NOMO-1 treated with DMSO at 0.1 percent for 48 hours (cell line): Measurements from ENCODE around the gene PMF1.

Experiments used
- DNase-seq: peaks from one replicate; lab custom pipeline; 2025; ENCODE audit not compliant: unreplicated experiment; lab: John Stamatoyannopoulos, UW

PMF1 gene

DNA sequence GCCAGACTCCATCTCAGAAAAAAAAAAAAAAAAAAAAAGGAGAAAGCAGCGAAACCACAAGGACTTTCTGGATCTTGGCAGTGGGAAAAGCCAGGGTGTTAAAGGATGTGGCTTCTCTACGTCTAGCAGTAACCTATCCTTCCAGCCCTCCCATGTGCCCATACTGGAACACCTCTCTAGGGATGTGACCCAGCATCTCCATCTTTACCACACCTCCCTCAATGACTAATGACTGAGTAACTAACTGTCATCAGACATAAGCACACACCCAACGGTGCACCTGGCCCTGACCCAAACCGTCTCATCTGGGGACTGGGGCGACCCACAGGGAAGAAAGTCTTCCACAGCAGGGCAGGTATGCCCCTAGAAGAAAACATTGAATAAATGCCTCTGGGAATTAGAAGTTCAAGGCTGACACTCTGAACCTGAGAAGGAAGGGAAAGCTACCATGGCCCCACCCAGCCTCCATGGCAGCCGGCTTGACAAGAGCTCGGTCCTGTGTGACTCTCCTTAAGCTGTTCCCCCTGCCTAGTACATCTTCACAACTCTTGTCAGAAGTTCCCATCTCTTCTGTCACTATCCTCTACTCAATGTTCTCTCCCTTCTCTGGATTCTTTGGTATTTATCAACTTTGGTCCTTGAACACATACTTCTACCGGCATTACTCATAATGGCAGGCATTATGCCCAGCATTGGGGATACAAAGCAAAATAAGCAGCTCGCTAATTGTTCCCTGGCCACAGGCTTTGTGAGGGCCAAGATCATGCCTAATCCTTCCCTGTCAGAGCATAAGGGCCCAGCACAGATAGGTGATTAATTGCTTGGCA, 49.9 kb downstream of the PMF1 start:
- DNase-seq, result no peak

DNA sequence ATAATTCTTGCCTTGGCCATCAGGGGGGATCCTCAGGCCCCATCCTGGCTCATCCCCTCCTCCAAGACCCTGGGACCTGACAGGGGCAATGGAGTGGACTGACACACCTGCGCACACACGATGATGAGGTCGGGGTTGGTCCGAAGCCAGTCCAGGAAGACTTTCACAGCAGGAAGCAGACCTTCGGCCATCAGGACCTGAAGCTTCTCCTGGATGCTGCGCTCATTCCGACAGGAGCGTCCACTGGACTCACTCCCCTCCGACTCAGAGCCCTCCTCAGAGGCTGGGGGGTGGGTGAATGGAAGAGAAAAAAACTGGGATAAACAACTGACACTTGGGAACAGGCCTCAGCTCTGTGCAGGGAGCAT, 50.5 kb downstream of the PMF1 start:
- no peak for DNase-seq

DNA sequence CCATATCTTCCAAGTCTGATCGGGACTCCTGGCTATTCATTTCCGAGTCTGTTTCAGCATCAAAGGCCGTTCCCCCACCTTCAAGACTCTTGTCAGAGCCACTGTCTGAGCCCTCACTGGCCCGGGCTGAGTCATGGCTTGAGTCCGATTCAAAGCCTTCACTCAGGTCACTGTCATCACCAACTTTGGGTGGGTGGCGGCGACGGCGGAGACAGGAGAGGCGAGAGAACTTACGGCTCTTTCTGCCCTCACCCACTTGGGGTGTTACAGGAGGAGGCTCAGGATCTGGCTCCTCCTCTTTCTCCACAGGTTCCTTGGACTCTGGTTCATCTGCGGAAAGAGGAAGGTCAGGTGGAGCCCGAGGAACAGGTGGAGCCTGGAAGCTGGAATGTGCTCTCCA, 53.2 kb downstream of the PMF1 start:
- DNase-seq, result no peak

DNA sequence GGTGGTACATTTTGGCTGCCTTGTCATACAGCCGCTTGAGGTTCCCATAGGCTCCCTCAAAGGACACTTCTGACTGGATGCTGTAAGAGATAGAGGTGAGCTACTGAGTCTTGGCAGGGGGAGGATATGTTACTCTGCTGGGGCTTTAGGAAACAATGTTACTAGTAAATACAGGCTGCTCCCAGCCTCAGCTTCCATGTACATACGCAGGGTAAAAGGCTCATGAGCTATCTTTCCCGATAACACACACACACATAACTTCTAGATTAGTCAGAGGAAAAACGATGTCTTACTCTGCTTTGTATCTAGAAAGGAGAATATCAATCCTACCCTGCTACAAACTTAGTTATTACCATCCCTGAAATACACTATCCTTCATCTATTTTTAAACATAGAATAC, 55.5 kb downstream of the PMF1 start:
- DNase-seq, result no peak

DNA sequence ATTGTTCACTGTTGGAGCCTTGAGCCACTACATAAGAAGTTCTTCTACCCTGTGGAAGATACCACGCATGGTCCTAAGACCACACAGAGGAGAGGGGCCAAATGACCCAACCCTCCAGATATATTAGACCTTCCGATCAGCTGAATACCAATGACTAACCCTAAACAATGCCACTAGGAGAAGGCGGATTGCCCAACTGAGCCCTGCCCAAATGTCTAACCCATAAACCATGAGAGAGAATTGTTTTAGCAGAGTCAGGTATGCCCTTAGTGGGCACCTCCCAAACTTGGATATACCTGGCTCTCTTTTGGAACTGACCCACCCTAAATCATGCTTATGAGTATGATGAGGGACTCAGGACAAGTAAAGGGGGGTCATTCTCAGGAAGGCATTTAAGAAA, 57.5 kb downstream of the PMF1 start:
- DNase-seq, result no peak

DNA sequence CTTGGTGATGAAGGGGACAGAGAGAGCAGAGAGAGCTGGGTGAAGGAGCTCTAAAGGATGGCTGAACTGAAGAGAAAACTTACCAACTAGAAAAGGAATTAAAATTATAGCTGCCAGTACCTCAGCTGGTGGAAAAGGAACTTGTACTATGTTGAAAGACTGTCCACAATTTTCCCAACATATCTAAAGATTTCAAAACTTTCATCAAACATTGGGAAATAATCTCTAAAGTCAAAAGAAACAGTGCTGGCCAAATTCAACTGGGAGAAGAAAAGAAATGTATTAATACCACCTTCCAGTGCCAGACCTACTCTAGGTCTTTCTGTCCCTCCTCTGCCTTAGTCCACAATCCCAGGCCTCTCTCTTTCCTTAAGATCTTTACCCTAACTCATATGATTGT, 63.7 kb downstream of the PMF1 start:
- peak; percentile 77 for DNase-seq

DNA sequence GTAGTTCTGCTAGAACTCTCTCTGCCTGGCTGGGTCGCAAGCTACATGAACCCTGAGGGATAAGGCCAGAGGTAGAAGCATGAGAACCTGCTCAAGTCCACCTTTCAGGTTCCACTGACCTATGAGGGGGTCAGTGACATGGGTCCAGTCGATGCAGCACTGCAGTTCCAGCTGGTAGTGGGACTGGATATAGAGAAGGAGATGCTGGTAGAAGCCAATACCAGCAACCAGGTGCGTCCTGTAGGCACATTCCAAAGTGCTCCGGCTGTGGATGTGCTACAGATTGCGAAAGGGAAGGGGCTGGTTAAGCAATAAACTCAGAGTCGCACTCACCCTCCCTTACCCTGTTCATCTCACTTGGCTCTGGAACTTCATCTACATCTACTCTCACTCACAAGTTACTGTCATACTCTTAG, 64.2 kb downstream of the PMF1 start:
- peak; percentile 61 for DNase-seq

DNA sequence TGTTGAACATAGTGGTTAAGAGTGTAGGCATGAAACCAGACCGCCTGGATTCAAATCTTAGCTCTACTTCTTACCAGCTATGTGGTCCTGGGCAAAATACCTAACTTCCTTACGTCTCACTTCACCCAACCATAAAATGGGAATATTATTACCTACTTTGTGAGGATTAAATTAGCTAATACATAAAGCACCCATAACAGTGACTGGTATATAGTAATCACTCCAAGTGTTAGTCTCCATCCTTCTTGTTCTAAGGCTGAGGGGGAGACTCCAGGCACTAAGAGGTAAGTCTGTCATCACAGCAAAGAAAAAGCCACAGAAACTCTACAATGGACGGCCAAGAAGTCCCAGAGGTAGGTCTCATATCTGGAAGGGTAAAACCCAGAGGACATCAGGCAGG, 67.0 kb downstream of the PMF1 start:
- DNase-seq, result no peak

DNA sequence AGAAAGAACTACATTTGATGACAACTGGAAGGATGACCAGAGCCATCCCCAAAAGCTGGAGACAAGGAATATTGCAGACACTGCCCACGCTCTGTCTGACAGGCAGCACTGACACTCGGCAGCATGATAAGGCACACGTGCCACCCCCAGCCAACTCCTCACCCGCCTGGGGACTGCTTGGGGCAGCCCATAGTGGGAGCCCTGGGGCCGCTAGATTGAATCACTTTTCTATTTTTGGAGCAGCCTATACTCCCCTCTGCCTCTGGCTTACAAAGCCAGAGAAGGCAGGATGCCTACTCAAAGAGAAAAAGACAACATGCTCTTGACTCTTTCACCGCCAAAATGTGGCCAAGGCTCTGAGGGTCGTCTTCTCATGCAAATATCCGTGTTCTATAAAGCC, 68.5 kb downstream of the PMF1 start:
- DNase-seq, result peak; percentile 44

DNA sequence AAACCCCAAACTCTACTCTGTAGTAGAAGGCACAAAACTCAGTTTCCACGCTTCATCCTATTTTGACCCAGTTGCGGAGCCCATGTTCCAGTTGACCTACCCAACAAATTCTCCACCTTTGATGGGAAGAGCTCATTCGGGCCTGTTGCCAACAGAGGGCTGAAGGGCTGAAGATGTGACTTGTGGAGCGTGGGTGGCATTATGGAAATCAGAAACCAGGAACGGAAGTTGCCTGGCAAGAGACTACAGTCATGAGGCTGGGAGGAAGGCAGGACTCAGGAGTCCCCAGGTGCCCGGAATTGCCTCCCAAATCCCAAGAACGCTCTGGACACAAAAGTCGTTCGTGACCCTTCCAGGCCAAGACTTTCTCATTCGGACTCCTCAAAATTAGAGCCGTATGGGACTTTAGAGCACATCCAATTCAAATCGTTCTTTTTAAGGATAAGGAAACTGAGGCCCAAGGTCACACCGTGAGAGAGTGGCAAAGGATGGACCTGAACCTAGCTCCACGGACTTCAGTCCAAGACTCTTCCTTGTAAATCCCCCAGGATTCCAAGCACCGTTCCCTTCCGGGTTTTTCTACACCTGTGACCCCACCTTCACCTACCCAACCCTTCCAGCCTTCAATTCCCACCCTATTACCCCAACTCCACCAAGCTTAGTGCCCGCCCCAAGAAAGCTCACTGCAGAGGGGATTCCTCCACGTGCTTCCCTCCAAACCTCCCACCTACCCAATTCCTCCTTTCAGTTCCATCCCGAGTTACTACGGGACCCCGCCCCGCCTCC, 69.1 kb downstream of the PMF1 start:
- DNase-seq, result peak; percentile 4

DNA sequence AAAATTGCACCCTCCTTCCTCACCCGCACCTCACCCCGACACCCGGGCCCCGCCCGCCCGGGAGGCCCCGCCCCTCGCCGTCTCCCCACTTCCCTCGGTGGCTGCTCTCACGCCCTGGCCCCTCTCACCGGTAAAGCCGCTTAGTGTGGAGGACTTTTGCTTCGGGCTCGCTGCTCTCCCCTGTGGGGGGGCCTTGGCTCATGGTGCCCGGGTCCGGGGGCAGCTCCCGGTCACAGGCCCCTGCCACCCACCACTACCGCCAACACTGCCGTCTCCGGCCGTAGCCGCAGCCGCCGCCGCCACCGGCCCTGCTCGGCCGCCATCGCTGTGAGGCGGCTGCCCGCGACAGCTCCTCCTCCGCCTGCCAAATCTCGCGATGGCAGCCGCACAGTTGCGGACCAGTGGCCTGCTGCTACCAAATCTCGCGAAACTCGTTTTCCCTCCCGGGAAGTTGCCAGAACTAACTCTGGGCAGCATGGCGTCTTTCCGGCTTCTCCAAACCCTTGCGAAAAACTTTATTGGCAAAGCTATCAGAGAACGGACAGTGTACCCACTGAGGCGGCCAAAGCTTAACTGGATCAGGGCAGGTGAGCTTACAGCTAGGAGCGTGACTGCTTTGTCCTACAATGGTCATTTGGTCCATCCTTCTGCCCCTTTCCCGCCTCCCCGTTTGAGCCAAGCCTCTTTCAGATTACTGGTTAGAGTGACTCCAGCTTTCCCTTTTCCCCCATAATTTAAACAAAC, 69.8 kb downstream of the PMF1 start, which contains the start of gene SMG5:
Gene SMG5, minus strand, starts transcription at position 347 of the 744 bp plus-strand sequence. Its CDS starts 145 bp downstream, at position 202.
- peak; percentile 96 for DNase-seq

DNA sequence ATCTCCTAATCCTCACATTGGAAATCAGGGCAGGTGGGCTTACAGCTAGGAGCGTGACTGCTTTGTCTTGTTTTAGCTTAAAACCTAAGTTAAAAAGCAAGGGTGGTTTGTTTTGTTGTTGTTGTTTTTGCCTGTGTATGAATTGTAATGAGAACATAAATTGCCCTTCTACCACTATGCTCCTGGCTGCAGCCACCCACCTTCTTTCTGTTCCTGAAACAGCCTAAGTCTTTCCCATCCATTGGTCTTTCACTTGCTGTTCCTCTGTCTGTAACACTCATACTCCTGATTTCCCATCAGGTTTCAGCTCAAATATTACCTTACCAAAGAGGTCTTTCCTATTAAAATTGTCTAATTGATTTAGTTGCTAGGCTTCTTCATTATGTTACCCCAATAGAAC, 70.7 kb downstream of the PMF1 start:
- DNase-seq, result no peak

DNA sequence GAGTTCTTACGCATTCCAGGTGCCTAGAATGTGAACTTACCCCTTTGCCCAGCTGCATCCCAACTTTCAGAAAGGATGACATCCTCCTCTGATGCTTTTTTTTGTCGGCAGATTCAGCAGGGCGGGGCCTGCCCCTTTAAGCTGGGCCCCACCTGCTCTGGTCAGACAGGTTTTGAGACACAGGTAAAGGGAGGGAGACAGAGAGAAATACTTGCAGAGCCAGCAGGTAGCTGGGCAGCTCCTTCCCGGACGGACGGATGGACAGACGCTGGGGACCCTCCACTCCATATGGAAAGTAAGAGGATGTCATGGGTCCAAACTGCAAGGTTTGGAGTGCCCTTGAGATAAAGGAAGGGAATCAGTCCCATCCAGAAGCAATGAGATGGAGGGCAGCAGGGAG, 71.3 kb downstream of the PMF1 start, which contains the start of gene TMEM79:
Gene TMEM79, plus strand, starts transcription at position 214 of the 400 bp plus-strand sequence. CDS start 902 bp downstream, outside the sequence.
- DNase-seq, result no peak

DNA sequence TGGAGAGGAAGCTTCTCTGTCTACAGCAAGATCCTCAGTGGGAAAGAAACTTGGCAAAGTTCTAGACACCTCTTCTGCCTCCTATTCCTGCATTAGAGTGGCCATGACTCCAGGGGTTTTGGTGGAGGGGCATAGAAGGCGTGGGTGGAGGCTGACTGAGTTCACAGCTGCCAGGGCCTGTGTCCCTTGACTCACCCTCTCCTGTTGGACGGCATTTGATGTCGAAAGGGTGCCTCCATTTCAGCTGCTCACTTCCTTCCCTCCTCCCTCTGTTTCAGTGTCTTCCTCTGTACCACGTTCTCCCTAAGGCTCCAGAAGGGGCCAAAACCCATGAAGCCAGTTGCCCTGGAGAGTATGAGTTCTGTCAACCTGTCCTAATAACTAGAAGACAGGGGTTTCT, 72.0 kb downstream of the PMF1 start:
- DNase-seq, result no peak

DNA sequence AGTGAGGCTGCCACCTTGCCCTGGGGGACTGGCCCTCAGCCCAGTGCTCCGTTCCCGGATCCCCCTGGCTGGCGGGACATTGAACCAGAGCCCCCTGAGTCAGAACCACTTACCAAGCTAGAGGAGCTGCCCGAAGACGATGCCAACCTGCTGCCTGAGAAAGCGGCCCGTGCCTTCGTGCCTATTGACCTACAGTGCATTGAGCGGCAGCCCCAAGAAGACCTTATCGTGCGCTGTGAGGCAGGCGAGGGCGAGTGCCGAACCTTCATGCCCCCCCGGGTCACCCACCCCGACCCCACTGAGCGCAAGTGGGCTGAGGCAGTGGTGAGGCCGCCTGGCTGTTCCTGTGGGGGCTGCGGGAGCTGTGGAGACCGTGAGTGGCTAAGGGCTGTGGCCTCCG, 72.6 kb downstream of the PMF1 start:
- DNase-seq, result no peak

DNA sequence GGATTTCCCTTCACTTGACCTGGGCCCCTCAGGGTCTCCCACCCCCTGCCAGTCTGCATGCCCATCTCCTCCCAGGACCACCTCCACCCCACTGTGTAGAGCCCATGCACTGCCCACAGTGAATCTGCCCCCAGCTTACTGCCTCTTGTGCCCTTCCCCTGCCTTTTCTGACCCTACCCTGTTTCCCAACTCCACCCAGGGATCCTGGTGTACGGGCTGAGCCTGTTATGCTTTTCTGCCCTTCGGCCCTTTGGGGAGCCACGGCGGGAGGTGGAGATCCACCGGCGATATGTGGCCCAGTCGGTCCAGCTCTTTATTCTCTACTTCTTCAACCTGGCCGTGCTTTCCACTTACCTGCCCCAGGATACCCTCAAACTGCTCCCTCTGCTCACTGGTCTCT, 73.3 kb downstream of the PMF1 start:
- DNase-seq, result no peak
